H9 (cell line): ENCODE measurements around the gene APPL1. TPM values are rescaled to one million over a fixed set of nuclear protein-coding genes. Genes with fewer than 3 reads are reported as not detected.

Experiments
- DNase-seq: peaks from one replicate; pipeline ENCODE4 v3.0.0-alpha.2; 2017
- H2AFZ ChIP-seq: one replicate; pipeline ENCODE4 v1.6.1; 2013; ENCODE audit warnings: mild to moderate bottlenecking, low read length, control low read depth, moderate library complexity
- H2AK5ac ChIP-seq: 2 replicates; pipeline ENCODE4 v1.6.1; 2013; ENCODE audit warnings: low read length, control low read depth, mixed read lengths; ENCODE audit not compliant: insufficient read length
- H2BK120ac ChIP-seq: one replicate; pipeline ENCODE4 v1.6.1; 2013; ENCODE audit warnings: low read depth, mild to moderate bottlenecking, low read length, control low read depth, inconsistent platforms; ENCODE audit not compliant: poor library complexity, severe bottlenecking
- H2BK12ac ChIP-seq: 2 replicates; pipeline ENCODE4 v1.6.1; 2013; ENCODE audit warnings: low read length, control low read depth, mixed read lengths, low read depth; ENCODE audit not compliant: insufficient read length
- H2BK15ac ChIP-seq: 2 replicates; pipeline ENCODE4 v1.6.1; 2013; ENCODE audit warnings: low read depth, low read length, control low read depth
- H2BK20ac ChIP-seq: one replicate; pipeline ENCODE4 v1.6.1; 2013; ENCODE audit warnings: low read depth, mild to moderate bottlenecking, low read length, control low read depth, inconsistent platforms; ENCODE audit not compliant: poor library complexity, severe bottlenecking
- H2BK5ac ChIP-seq: 2 replicates; pipeline ENCODE4 v1.6.1; 2013; ENCODE audit warnings: low read length, control low read depth, mixed read lengths; ENCODE audit not compliant: insufficient read length
- H3K14ac ChIP-seq: 2 replicates; pipeline ENCODE4 v1.6.1; 2013; ENCODE audit warnings: low read length, control low read depth; ENCODE audit not compliant: insufficient read depth
- H3K18ac ChIP-seq: 2 replicates; pipeline ENCODE4 v1.6.1; 2013; ENCODE audit warnings: low read depth, mild to moderate bottlenecking, mixed read lengths, low read length, control low read depth; ENCODE audit not compliant: insufficient read length
- H3K23ac ChIP-seq: 2 replicates; pipeline ENCODE4 v1.6.1; 2013; ENCODE audit warnings: low read length, control low read depth, mixed read lengths, low read depth; ENCODE audit not compliant: insufficient read length
- H3K23me2 ChIP-seq: 2 replicates; pipeline ENCODE4 v1.6.1; 2013; ENCODE audit warnings: low read depth, mild to moderate bottlenecking, mixed read lengths, low read length, control low read depth; ENCODE audit not compliant: insufficient read length, poor library complexity, severe bottlenecking
- H3K27ac ChIP-seq: 2 replicates; pipeline ENCODE4 v1.5.1; 2013; ENCODE audit warnings: low read length, control low read depth, mixed read lengths, low read depth; ENCODE audit not compliant: insufficient read length
- H3K27me3 ChIP-seq: 2 replicates; pipeline ENCODE4 v1.6.1; 2013; ENCODE audit warnings: low read length, control low read depth, inconsistent platforms; ENCODE audit not compliant: insufficient read depth
- H3K4ac ChIP-seq: 2 replicates; pipeline ENCODE4 v1.6.1; 2013; ENCODE audit warnings: low read depth, mild to moderate bottlenecking, control low read depth, inconsistent platforms, low read length, moderate library complexity
- H3K4me1 ChIP-seq: 2 replicates; pipeline ENCODE4 v1.6.1; 2013; ENCODE audit warnings: low read length, control low read depth, inconsistent platforms; ENCODE audit not compliant: insufficient read depth
- H3K4me2 ChIP-seq: 2 replicates; pipeline ENCODE4 v1.6.1; 2013; ENCODE audit warnings: low read length, control low read depth, mixed read lengths; ENCODE audit not compliant: insufficient read length, insufficient read depth
- H3K56ac ChIP-seq: 2 replicates; pipeline ENCODE4 v1.6.1; 2013; ENCODE audit warnings: low read depth, mild to moderate bottlenecking, mixed read lengths, low read length, control low read depth; ENCODE audit not compliant: insufficient read length
- H3K79me1 ChIP-seq: 2 replicates; pipeline ENCODE4 v1.6.1; 2013; ENCODE audit warnings: low read depth, mild to moderate bottlenecking, moderate library complexity, low read length, control low read depth, inconsistent platforms; ENCODE audit not compliant: insufficient read depth, poor library complexity, severe bottlenecking
- H3K79me2 ChIP-seq: 2 replicates; pipeline ENCODE4 v1.6.1; 2013; ENCODE audit warnings: low read length, control low read depth, inconsistent platforms; ENCODE audit not compliant: insufficient read depth
- H3K9ac ChIP-seq: 2 replicates; pipeline ENCODE4 v1.6.1; 2013; ENCODE audit warnings: low read length, control low read depth, mixed read lengths; ENCODE audit not compliant: insufficient read length; ENCODE audit errors: extremely low read depth
- H3K9me3 ChIP-seq: one replicate; pipeline ENCODE4 v1.6.1; 2013; ENCODE audit warnings: low read depth, low read length, inconsistent platforms; ENCODE audit not compliant: control insufficient read depth
- H3T11ph ChIP-seq: one replicate; pipeline ENCODE4 v1.6.1; 2013; ENCODE audit warnings: mild to moderate bottlenecking, low read length, control low read depth, inconsistent platforms
- H4K20me1 ChIP-seq: one replicate; pipeline ENCODE4 v1.6.1; 2013; ENCODE audit not compliant: control insufficient read depth, insufficient read length, insufficient read depth
- H4K5ac ChIP-seq: 2 replicates; pipeline ENCODE4 v1.6.1; 2013; ENCODE audit warnings: low read depth, mild to moderate bottlenecking, mixed read lengths, low read length, control low read depth; ENCODE audit not compliant: insufficient read length
- H4K8ac ChIP-seq: replicated peaks from 2 replicates; pipeline ENCODE4 v1.6.1; 2013; ENCODE audit warnings: low read length, control low read depth, mixed read lengths, low read depth; ENCODE audit not compliant: insufficient read length
- H4K91ac ChIP-seq: 2 replicates; pipeline ENCODE4 v1.6.1; 2013; ENCODE audit warnings: low read depth, mild to moderate bottlenecking, moderate library complexity, mixed read lengths, low read length, control low read depth; ENCODE audit not compliant: insufficient read length
- H3K27ac Mint-ChIP-seq, 3 experiments: 2 replicates in 2 of 3; 3 replicates in 1 of 3; pipeline ENCODE4 v1.8.0; 2020 to 2021; ENCODE audit warnings: mixed read lengths in 3 of 3, mild to moderate bottlenecking in 1 of 3, moderate library complexity in 1 of 3
- H3K27me3 Mint-ChIP-seq: 2 replicates; pipeline ENCODE4 v1.8.0; 2021; ENCODE audit warnings: low read depth, mild to moderate bottlenecking, moderate library complexity, mixed read lengths
- H3K36me3 Mint-ChIP-seq, 3 experiments: 2 replicates in 2 of 3; 3 replicates in 1 of 3; pipeline ENCODE4 v1.8.0; 2020 to 2021; ENCODE audit warnings: low read depth in 3 of 3, mixed read lengths in 3 of 3; ENCODE audit not compliant: insufficient read depth in 1 of 3
- H3K4me1 Mint-ChIP-seq, 2 experiments: 2 replicates each; pipeline ENCODE4 v1.8.0; 2020; ENCODE audit warnings: mixed read lengths in 2 of 2
- H3K4me3 Mint-ChIP-seq, 2 experiments: 2 replicates in 1 of 2; 3 replicates in 1 of 2; pipeline ENCODE4 v1.8.0; 2020 to 2021; ENCODE audit warnings: mild to moderate bottlenecking in 2 of 2, mixed read lengths in 2 of 2, moderate library complexity in 1 of 2
- H3K9me3 Mint-ChIP-seq, 2 experiments: 2 replicates in 1 of 2; 3 replicates in 1 of 2; pipeline ENCODE4 v1.8.0; 2020; ENCODE audit warnings: mild to moderate bottlenecking in 2 of 2, mixed read lengths in 2 of 2, moderate library complexity in 1 of 2
- CTCF ChIP-seq: fragments of 200-600 bp; sonication (generic); conservative IDR thresholded peaks from 3 replicates; pipeline ENCODE4 v1.8.0; 2021; ENCODE audit warnings: antibody characterized with exemption, mild to moderate bottlenecking
- WGBS: extraction: QIAGEN DNeasy Blood & Tissue Kit; methylation state at CpG from one replicate; pipeline ENCODE4 v1.1.7; 2013; ENCODE audit warnings: missing lambda C conversion rate, low lambda C conversion rate, mixed read lengths; ENCODE audit not compliant: insufficient read length; ENCODE audit errors: extremely low coverage; 5-methylcytosine and 5-hydroxymethylcytosine counted together
- total RNA-seq: library from RNA; stranded (reverse); gene quantifications from 2 replicates; pipeline ENCODE4 v1.2.1, GENCODE V29; 2021

Gene APPL1
- total RNA-seq, 1 experiment from 2014 or later: 34.4 TPM

- no peak overlapping the region for H2AFZ ChIP-seq
- H3K56ac ChIP-seq: no peak overlapping the region
- no peak overlapping the region for H2BK20ac ChIP-seq
- H3K27me3 ChIP-seq: no peaks in the 10 kb centered on the region
- Mint-ChIP-seq H3K27ac (no peak overlapping the region), H3K4me1 (peaks cover 0 to 5% of the 10 kb centered on the region in 2 experiments; a peak in 2 of 4 replicates), H3K36me3 (peaks cover 50 to 93% (median 74%) of the 10 kb centered on the region in 3 experiments), H3K27me3 (no peaks in the 10 kb centered on the region), H3K9me3 (peaks cover 7 to 8% of the 10 kb centered on the region in 2 experiments; a peak in 4 of 5 replicates), H3K4me3 (no peak overlapping the region)
- no peaks in the 10 kb centered on the region for H4K20me1 ChIP-seq
- H4K91ac ChIP-seq: no peak overlapping the region
- no peak overlapping the region for H4K5ac ChIP-seq
- no peak overlapping the region for H3K23ac ChIP-seq
- no peaks in the 10 kb centered on the region for H3K4me1 ChIP-seq
- H2BK5ac ChIP-seq: no peak overlapping the region
- no peak overlapping the region for H3K9ac ChIP-seq
- no peak overlapping the region for H3K4ac ChIP-seq
- no peak overlapping the region for H4K8ac ChIP-seq
- H3K14ac ChIP-seq: no peak overlapping the region
- no peak overlapping the region for H2AK5ac ChIP-seq
- H3K23me2 ChIP-seq: no peaks in the 10 kb centered on the region
- no peak overlapping the region for H2BK12ac ChIP-seq
- H3K79me1 ChIP-seq: no peaks in the 10 kb centered on the region
- no CpG with 5 or more reads among the region's 3 CpGs for WGBS
- H3K27ac ChIP-seq: no peak overlapping the region
- H2BK15ac ChIP-seq: no peak overlapping the region
- H3K79me2 ChIP-seq: no peaks in the 10 kb centered on the region
- no peaks in the 10 kb centered on the region for H3K9me3 ChIP-seq
- no peak for TF ChIP-seq CTCF
- H3K4me2 ChIP-seq: no peak overlapping the region
- H3K18ac ChIP-seq: no peak overlapping the region
- no peak overlapping the region for H2BK120ac ChIP-seq
- no peak overlapping the region for H3T11ph ChIP-seq
- DNase-seq: no peak
Observed at GRCh38 chr3:57261929-57262328, 34.4 kb downstream of the APPL1 start.
